ENCODE results near the gene LHFPL6.

Gene LHFPL6

DNA sequence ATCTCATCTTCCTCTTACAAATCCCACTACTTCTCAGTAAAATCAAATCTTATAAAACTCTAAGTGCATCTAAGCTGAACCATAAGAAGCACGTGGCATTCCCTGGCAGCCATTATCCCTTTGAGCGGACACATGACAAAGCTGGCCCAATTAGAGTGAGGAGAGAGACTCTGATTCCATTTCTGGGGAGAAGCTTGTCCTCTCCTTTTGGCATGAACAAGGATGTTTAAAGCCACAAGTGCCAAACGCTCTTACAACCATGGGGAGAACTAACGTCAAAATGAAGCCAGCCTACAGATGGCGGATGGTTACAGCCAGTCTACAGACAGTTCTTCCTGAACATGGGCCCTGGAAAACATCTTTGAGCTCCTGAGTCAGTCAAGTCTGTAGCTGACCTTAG, 231.3 kb downstream of the LHFPL6 start:
- CTCF ChIA-PET: no interaction called here
- DNase-seq (ENCODE audit: extremely low spot score): no peak

DNA sequence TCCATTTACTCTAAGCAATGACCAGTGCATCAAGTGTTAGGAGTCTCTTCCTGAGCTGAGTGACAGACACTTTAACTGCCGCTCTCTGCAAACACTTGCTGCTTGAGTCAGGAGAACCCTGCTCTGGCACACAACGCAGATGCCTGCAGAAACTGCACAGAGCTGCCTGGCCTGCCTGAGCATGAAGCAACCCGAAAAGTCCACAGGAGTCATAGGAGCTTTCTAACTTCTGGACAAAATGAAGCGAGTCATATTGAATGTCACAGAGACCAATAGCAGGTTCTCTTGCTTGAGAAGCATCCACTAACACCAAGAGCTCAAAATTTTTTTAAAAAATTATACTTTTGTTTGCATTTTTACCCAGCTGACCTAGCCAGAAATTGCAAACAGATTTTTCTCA, 232.4 kb downstream of the LHFPL6 start:
- CTCF ChIA-PET: no interaction called here

More for the DNA sequence above, 231.3 kb downstream of the LHFPL6 start:
- TF ChIP-seq L3MBTL2 (conservative IDR thresholded peaks at IDR 0.05): no peak
- no peak for TF ChIP-seq NFRKB (IDR thresholded peaks at IDR 0.05)
- TF ChIP-seq FOXK2 (IDR thresholded peaks at IDR 0.05): no peak
- TF ChIP-seq SP1 (IDR thresholded peaks at IDR 0.05): no peak
- no peak for TF ChIP-seq CTBP1 (IDR thresholded peaks at IDR 0.05; ENCODE audit: borderline replicate concordance)
- no peak for TF ChIP-seq PKNOX1 (IDR thresholded peaks at IDR 0.05)
- TF ChIP-seq SUZ12 (IDR thresholded peaks at IDR 0.05): no peak
- TF ChIP-seq FOXM1 (IDR thresholded peaks at IDR 0.05; ENCODE audit: borderline replicate concordance): no peak
- TF ChIP-seq LEF1 (IDR thresholded peaks at IDR 0.05; ENCODE audit: borderline replicate concordance): no peak
- no peak for TF ChIP-seq ZNF384 (IDR thresholded peaks at IDR 0.05)
- TF ChIP-seq FOXA1 (IDR thresholded peaks at IDR 0.05): no peak
- no peak for TF ChIP-seq ARNT (IDR thresholded peaks at IDR 0.05)
- TF ChIP-seq BHLHE40 (IDR thresholded peaks at IDR 0.05; ENCODE audit: borderline replicate concordance): no peak
- TF ChIP-seq HDGF (IDR thresholded peaks at IDR 0.05; ENCODE audit: borderline replicate concordance): no peak
- POLR2A ChIA-PET: no interaction called here

DNA sequence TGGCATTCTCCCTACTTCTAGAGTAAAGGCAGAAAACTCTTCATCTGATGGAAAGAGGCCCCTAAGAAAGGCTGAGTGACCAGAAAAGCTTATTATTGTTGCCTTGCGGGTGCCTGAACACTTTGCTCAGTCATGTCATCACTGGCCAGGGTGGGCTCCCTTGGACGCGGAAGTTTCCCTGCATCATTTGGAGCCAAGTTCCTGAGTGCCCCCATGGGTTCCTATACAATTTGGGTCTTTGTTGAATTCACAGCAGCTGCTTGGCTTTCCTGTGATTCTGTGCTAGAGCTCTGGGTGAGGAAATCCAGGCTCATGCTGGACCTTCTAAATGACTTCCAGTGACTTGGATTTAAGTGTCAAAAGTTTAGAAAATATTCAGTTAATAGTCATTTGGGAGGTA, 232.9 kb downstream of the LHFPL6 start:
- ChIA-PET CTCF (no interaction called here), POLR2A (no interaction called here)
- DNase-seq (ENCODE audit: extremely low spot score): no peak
- TF ChIP-seq CTBP1 (IDR thresholded peaks at IDR 0.05; ENCODE audit: borderline replicate concordance): no peak
- TF ChIP-seq HDGF (IDR thresholded peaks at IDR 0.05; ENCODE audit: borderline replicate concordance): no peak
- no peak for TF ChIP-seq ZNF384 (IDR thresholded peaks at IDR 0.05)
- no peak for TF ChIP-seq NFRKB (IDR thresholded peaks at IDR 0.05)
- TF ChIP-seq SP1 (IDR thresholded peaks at IDR 0.05): no peak
- TF ChIP-seq BHLHE40 (IDR thresholded peaks at IDR 0.05; ENCODE audit: borderline replicate concordance): no peak
- no peak for TF ChIP-seq FOXK2 (IDR thresholded peaks at IDR 0.05)
- no peak for TF ChIP-seq L3MBTL2 (conservative IDR thresholded peaks at IDR 0.05)
- TF ChIP-seq ELF4 (IDR thresholded peaks at IDR 0.05): no peak
- no peak for TF ChIP-seq SUZ12 (IDR thresholded peaks at IDR 0.05)
- no peak for TF ChIP-seq TARDBP (IDR thresholded peaks at IDR 0.05)
- no peak for TF ChIP-seq LEF1 (IDR thresholded peaks at IDR 0.05; ENCODE audit: borderline replicate concordance)
- no peak for TF ChIP-seq FOXM1 (IDR thresholded peaks at IDR 0.05; ENCODE audit: borderline replicate concordance)
- no peak for TF ChIP-seq ARNT (IDR thresholded peaks at IDR 0.05)
- TF ChIP-seq FOXA1 (IDR thresholded peaks at IDR 0.05): no peak
- TF ChIP-seq PKNOX1 (IDR thresholded peaks at IDR 0.05): no peak

More for the DNA sequence above, 232.4 kb downstream of the LHFPL6 start:
- DNase-seq (ENCODE audit: extremely low spot score): no peak
- POLR2A ChIA-PET: no interaction called here
- no peak for TF ChIP-seq NFRKB (IDR thresholded peaks at IDR 0.05)
- TF ChIP-seq PKNOX1 (IDR thresholded peaks at IDR 0.05): peak; percentile 21; the same call in 1 of the 2 replicates
- TF ChIP-seq ARNT (IDR thresholded peaks at IDR 0.05): no peak
- no peak for TF ChIP-seq HDGF (IDR thresholded peaks at IDR 0.05; ENCODE audit: borderline replicate concordance)
- no peak for TF ChIP-seq SUZ12 (IDR thresholded peaks at IDR 0.05)
- TF ChIP-seq FOXM1 (IDR thresholded peaks at IDR 0.05; ENCODE audit: borderline replicate concordance): no peak

DNA sequence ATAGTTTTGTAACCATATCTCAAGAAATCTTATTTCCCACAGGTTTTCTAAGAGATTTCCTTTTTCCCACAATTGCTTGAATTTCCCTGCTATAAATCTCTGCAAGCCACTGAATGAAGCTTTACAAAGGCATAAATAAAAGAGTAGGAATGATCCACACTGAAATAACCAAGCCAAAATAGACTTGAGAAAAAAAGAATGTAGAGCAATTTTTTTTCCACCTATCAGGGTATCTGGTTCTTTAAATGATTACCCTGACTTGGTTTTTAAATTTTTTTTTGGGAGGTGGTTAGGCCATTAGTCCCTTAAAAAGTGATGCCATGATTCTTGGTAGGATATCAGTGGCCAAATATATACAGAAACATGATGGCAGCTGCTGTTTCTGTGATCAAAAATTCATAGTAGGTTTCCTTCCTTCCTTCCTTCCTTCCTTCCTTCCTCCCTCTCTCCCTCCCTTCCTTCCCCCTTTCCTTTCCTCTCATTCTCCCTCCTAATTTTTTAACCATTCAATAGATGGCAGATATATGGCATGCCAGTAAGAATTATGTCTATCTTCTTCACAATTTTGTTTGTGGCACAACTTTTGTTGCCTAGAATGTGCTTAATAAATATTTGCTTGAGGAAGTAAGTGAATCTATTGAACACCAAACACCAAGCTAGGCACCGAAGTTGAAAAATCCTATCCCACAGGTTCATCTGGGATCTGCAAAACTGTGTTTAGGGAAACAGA, 233.7 kb downstream of the LHFPL6 start:
- POLR2A ChIA-PET: no interaction called here
- CTCF ChIA-PET: no interaction called here
- TF ChIP-seq CTBP1 (IDR thresholded peaks at IDR 0.05; ENCODE audit: borderline replicate concordance) (no peak), FOXA1 (IDR thresholded peaks at IDR 0.05) (no peak), TARDBP (IDR thresholded peaks at IDR 0.05) (no peak), FOXM1 (IDR thresholded peaks at IDR 0.05; ENCODE audit: borderline replicate concordance) (no peak), ZNF384 (IDR thresholded peaks at IDR 0.05) (no peak), LEF1 (IDR thresholded peaks at IDR 0.05; ENCODE audit: borderline replicate concordance) (no peak), ELF4 (IDR thresholded peaks at IDR 0.05) (no peak), ARNT (IDR thresholded peaks at IDR 0.05) (no peak), SP1 (IDR thresholded peaks at IDR 0.05) (no peak), NFRKB (IDR thresholded peaks at IDR 0.05) (no peak), BHLHE40 (IDR thresholded peaks at IDR 0.05; ENCODE audit: borderline replicate concordance) (no peak), PKNOX1 (IDR thresholded peaks at IDR 0.05) (no peak), FOXK2 (IDR thresholded peaks at IDR 0.05) (no peak), L3MBTL2 (conservative IDR thresholded peaks at IDR 0.05) (no peak), HDGF (IDR thresholded peaks at IDR 0.05; ENCODE audit: borderline replicate concordance) (no peak), SUZ12 (IDR thresholded peaks at IDR 0.05) (no peak)
- no peak for DNase-seq (ENCODE audit: extremely low spot score)

DNA sequence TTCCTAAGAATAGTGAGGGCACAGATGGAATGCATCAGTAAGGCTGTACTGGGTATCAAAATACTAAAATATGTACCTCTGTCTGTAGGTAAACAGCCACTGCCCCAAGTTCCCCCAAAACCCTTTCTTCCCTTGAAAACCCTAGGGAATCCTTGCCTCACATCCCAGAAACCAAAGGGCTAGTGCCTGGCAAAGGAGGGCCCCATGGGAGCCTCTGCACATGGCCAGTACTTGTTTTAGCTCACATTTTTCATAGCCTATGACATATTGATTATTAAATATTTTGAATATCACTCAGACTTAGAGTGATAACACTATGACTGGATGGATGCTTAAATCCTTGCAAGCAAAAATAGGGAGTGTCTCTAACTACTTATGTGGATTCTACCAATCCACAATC, 237.1 kb downstream of the LHFPL6 start:
- ChIA-PET CTCF (no interaction called here), POLR2A (no interaction called here)
- TF ChIP-seq ARNT (IDR thresholded peaks at IDR 0.05) (no peak), ZNF384 (IDR thresholded peaks at IDR 0.05) (no peak), TARDBP (IDR thresholded peaks at IDR 0.05) (no peak), L3MBTL2 (conservative IDR thresholded peaks at IDR 0.05) (no peak), HDGF (IDR thresholded peaks at IDR 0.05; ENCODE audit: borderline replicate concordance) (no peak), FOXK2 (IDR thresholded peaks at IDR 0.05) (no peak), LEF1 (IDR thresholded peaks at IDR 0.05; ENCODE audit: borderline replicate concordance) (no peak), PKNOX1 (IDR thresholded peaks at IDR 0.05) (no peak), CTBP1 (IDR thresholded peaks at IDR 0.05; ENCODE audit: borderline replicate concordance) (no peak), NFRKB (IDR thresholded peaks at IDR 0.05) (no peak), SUZ12 (IDR thresholded peaks at IDR 0.05) (no peak), BHLHE40 (IDR thresholded peaks at IDR 0.05; ENCODE audit: borderline replicate concordance) (no peak), ELF4 (IDR thresholded peaks at IDR 0.05) (no peak), FOXA1 (IDR thresholded peaks at IDR 0.05) (no peak), FOXM1 (IDR thresholded peaks at IDR 0.05; ENCODE audit: borderline replicate concordance) (no peak), SP1 (IDR thresholded peaks at IDR 0.05) (no peak)
- DNase-seq (ENCODE audit: extremely low spot score): no peak

All from HEK293T (cell line).